HepG2 (cell line): ENCODE results near the gene TUT1. TPM values are rescaled to one million over a fixed set of nuclear protein-coding genes. Genes with fewer than 3 reads are reported as not detected.

ENCODE experiments used
- AKAP8 ChIP-seq: sonication (generic); formaldehyde crosslinking; IDR thresholded peaks from 2 replicates; pipeline ENCODE4 v1.5.1; 2020; ENCODE audit warnings: mild to moderate bottlenecking, missing genetic modification reagents
- CHCHD3 ChIP-seq: sonication (generic); formaldehyde crosslinking; IDR thresholded peaks from 2 replicates; pipeline ENCODE4 v1.8.0; 2022; ENCODE audit warnings: mild to moderate bottlenecking, missing genetic modification reagents, moderate library complexity
- MTA1 ChIP-seq: sonication (generic); formaldehyde crosslinking; IDR thresholded peaks from 2 replicates; pipeline ENCODE4 v1.4.0; 2020; ENCODE audit warnings: missing genetic modification reagents, mild to moderate bottlenecking, borderline replicate concordance
- NCOA2 ChIP-seq: sonication (generic); formaldehyde crosslinking; IDR thresholded peaks from 2 replicates; pipeline ENCODE4 v1.8.0; 2022; ENCODE audit warnings: inconsistent platforms
- NR2F6 ChIP-seq, 2 experiments: IDR thresholded peaks; 2 replicates each; pipeline ENCODE4 v1.6.1; 2016; ENCODE audit warnings: antibody characterized with exemption in 1 of 2, mild to moderate bottlenecking in 1 of 2
- SCMH1 ChIP-seq: sonication (generic); formaldehyde crosslinking; IDR thresholded peaks from 2 replicates; pipeline ENCODE4 v1.9.0; 2021; ENCODE audit warnings: missing genetic modification reagents, mild to moderate bottlenecking, borderline replicate concordance
- SOX5 ChIP-seq: IDR thresholded peaks from 2 replicates; pipeline ENCODE4 v1.6.1; 2016; ENCODE audit warnings: borderline replicate concordance
- ZNF430 ChIP-seq: sonication (generic); formaldehyde crosslinking; IDR thresholded peaks from 2 replicates; pipeline ENCODE4 v1.9.0; 2021; ENCODE audit warnings: mild to moderate bottlenecking, missing genetic modification reagents
- ZNF766 ChIP-seq: sonication (generic); formaldehyde crosslinking; IDR thresholded peaks from 2 replicates; pipeline ENCODE4 v1.5.0; 2020; ENCODE audit warnings: missing genetic modification reagents, borderline replicate concordance
- ZNF775 ChIP-seq: sonication (generic); formaldehyde crosslinking; IDR thresholded peaks from 2 replicates; pipeline ENCODE4 v1.4.0; 2020; ENCODE audit warnings: missing genetic modification reagents, mild to moderate bottlenecking, moderate library complexity, borderline replicate concordance
- polyA plus RNA-seq, 8 experiments: library from polyadenylated mRNA; depleted of rRNA in 3 of 8; stranded (reverse) in 7 of 8; unstranded in 1 of 8; fragments of >200 nt; fragmentation: Illumina TruSeq in 4 of 8; extraction: Trizol in 4 of 8; gene quantifications; 2 replicates each; pipeline versions ENCODE4 v1.2.1 to v1.2.3, GENCODE V29; 2011 to 2016; ENCODE audit warnings: low read depth in 4 of 8, missing spikeins in 1 of 8, mixed read lengths in 1 of 8; ENCODE audit not compliant: insufficient read depth in 1 of 8
- total RNA-seq, 5 experiments: library from RNA; depleted of rRNA; stranded (reverse); fragments of >200 nt; fragmentation: Illumina TruSeq; extraction: Trizol; gene quantifications; 2 replicates each; pipeline ENCODE4 v1.2.3, GENCODE V29; 2016; ENCODE audit warnings: low read depth in 1 of 5
- TF ChIP-seq, protein P1 (sequence below): sonication (generic); formaldehyde crosslinking; conservative IDR thresholded peaks from 2 replicates; pipeline ENCODE4 v1.4.0; 2020; ENCODE audit warnings: mild to moderate bottlenecking, missing genetic modification reagents, moderate library complexity
- TF ChIP-seq, protein P2 (sequence below): fragments of 450-650 bp; IDR thresholded peaks from 2 replicates; pipeline ENCODE4 v1.6.1; 2017
- TF ChIP-seq, protein P3 (sequence below): fragments of 450-650 bp; IDR thresholded peaks from 2 replicates; pipeline ENCODE4 v1.6.1; 2017; ENCODE audit warnings: mild to moderate bottlenecking
- TF ChIP-seq, protein P4 (sequence below): sonication (generic); IDR thresholded peaks from 2 replicates; pipeline ENCODE4 v1.6.1; 2016; ENCODE audit warnings: low read depth, borderline replicate concordance
- TF ChIP-seq, protein P5 (sequence below): sonication (generic); formaldehyde crosslinking; IDR thresholded peaks from 2 replicates; pipeline ENCODE4 v1.4.0; 2020; ENCODE audit warnings: mild to moderate bottlenecking, low read depth, missing genetic modification reagents
- TF ChIP-seq, protein P6 (sequence below): IDR thresholded peaks from 2 replicates; pipeline ENCODE4 v1.6.1; 2016; ENCODE audit warnings: missing compliant biosample characterization, missing genetic modification reagents, borderline replicate concordance

The TUT1 gene
- total and polyA plus RNA-seq, 2 of the 13 experiments (the other 11 are each of a cell fraction or from before 2014, with no cell fraction given), result 9.7 to 14.3 TPM

DNA sequence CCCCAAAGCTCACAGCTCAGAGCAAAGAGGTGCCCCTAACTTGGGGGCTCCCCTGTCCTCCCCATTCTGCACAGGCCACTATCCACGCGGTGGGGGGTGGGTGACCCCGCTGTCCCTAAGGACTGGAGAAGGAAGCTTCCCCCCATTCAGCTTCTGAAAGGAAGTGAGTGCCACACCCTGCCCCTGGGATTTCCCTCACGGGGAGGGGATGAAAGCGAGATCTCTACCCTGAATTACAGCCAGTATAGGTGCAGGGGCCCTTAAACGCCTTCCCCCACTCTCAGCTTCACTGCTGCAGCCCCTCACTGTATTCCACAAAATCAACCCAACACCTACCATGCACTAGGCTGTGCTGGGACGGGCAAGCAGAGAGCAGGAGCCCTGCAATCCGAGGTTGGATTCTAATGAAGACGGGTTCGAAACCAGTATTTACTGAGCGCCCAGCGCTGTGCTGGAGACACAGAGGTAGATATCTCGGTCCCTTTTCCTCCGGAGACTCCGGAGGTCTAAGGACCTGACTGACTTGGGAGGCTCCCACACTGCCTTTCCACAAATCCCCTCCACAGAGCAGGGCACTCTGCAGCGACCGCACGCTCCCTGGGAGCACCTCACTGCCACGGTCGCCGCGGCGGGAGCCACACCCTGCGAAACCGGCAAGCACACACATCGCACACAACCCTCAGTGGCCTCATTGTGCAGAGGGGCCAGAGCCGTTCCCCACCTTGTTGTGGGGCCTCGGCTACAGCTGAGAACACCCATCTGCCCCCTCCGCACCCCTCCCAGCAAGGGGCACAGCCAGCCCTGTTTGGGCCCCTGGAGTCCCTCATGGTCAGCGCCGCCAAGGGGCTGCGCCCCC lies 46.5 kb downstream of the TUT1 start (continued):
- TF ChIP-seq, protein P1, sequence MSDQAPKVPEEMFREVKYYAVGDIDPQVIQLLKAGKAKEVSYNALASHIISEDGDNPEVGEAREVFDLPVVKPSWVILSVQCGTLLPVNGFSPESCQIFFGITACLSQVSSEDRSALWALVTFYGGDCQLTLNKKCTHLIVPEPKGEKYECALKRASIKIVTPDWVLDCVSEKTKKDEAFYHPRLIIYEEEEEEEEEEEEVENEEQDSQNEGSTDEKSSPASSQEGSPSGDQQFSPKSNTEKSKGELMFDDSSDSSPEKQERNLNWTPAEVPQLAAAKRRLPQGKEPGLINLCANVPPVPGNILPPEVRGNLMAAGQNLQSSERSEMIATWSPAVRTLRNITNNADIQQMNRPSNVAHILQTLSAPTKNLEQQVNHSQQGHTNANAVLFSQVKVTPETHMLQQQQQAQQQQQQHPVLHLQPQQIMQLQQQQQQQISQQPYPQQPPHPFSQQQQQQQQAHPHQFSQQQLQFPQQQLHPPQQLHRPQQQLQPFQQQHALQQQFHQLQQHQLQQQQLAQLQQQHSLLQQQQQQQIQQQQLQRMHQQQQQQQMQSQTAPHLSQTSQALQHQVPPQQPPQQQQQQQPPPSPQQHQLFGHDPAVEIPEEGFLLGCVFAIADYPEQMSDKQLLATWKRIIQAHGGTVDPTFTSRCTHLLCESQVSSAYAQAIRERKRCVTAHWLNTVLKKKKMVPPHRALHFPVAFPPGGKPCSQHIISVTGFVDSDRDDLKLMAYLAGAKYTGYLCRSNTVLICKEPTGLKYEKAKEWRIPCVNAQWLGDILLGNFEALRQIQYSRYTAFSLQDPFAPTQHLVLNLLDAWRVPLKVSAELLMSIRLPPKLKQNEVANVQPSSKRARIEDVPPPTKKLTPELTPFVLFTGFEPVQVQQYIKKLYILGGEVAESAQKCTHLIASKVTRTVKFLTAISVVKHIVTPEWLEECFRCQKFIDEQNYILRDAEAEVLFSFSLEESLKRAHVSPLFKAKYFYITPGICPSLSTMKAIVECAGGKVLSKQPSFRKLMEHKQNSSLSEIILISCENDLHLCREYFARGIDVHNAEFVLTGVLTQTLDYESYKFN (CRISPR knock-in tag), result no peak
- TF ChIP-seq, protein P2, sequence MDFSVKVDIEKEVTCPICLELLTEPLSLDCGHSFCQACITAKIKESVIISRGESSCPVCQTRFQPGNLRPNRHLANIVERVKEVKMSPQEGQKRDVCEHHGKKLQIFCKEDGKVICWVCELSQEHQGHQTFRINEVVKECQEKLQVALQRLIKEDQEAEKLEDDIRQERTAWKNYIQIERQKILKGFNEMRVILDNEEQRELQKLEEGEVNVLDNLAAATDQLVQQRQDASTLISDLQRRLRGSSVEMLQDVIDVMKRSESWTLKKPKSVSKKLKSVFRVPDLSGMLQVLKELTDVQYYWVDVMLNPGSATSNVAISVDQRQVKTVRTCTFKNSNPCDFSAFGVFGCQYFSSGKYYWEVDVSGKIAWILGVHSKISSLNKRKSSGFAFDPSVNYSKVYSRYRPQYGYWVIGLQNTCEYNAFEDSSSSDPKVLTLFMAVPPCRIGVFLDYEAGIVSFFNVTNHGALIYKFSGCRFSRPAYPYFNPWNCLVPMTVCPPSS, result no peak
- TF ChIP-seq, protein P3, sequence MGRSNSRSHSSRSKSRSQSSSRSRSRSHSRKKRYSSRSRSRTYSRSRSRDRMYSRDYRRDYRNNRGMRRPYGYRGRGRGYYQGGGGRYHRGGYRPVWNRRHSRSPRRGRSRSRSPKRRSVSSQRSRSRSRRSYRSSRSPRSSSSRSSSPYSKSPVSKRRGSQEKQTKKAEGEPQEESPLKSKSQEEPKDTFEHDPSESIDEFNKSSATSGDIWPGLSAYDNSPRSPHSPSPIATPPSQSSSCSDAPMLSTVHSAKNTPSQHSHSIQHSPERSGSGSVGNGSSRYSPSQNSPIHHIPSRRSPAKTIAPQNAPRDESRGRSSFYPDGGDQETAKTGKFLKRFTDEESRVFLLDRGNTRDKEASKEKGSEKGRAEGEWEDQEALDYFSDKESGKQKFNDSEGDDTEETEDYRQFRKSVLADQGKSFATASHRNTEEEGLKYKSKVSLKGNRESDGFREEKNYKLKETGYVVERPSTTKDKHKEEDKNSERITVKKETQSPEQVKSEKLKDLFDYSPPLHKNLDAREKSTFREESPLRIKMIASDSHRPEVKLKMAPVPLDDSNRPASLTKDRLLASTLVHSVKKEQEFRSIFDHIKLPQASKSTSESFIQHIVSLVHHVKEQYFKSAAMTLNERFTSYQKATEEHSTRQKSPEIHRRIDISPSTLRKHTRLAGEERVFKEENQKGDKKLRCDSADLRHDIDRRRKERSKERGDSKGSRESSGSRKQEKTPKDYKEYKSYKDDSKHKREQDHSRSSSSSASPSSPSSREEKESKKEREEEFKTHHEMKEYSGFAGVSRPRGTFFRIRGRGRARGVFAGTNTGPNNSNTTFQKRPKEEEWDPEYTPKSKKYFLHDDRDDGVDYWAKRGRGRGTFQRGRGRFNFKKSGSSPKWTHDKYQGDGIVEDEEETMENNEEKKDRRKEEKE, result no peak
- TF ChIP-seq SOX5 (no peak), ZNF430 (CRISPR knock-in tag) (0 out of 2 replicates have a peak, but pooled peaks have one; percentile 11), AKAP8 (CRISPR knock-in tag) (0 out of 2 replicates have a peak, but pooled peaks have one; percentile 10), MTA1 (no peak), NR2F6 (IDR thresholded peaks at IDR 0.05) (no peak), NR2F6 (CRISPR knock-in tag; IDR thresholded peaks at IDR 0.05) (no peak), ZNF766 (CRISPR knock-in tag) (no peak), ZNF775 (CRISPR knock-in tag) (no peak), NCOA2 (CRISPR knock-in tag) (no peak), CHCHD3 (no peak), SCMH1 (CRISPR knock-in tag) (no peak)
- TF ChIP-seq, protein P4, sequence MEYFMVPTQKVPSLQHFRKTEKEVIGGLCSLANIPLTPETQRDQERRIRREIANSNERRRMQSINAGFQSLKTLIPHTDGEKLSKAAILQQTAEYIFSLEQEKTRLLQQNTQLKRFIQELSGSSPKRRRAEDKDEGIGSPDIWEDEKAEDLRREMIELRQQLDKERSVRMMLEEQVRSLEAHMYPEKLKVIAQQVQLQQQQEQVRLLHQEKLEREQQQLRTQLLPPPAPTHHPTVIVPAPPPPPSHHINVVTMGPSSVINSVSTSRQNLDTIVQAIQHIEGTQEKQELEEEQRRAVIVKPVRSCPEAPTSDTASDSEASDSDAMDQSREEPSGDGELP, result peak; percentile 4; the same call in 1 of the 2 replicates
- TF ChIP-seq, protein P5, sequence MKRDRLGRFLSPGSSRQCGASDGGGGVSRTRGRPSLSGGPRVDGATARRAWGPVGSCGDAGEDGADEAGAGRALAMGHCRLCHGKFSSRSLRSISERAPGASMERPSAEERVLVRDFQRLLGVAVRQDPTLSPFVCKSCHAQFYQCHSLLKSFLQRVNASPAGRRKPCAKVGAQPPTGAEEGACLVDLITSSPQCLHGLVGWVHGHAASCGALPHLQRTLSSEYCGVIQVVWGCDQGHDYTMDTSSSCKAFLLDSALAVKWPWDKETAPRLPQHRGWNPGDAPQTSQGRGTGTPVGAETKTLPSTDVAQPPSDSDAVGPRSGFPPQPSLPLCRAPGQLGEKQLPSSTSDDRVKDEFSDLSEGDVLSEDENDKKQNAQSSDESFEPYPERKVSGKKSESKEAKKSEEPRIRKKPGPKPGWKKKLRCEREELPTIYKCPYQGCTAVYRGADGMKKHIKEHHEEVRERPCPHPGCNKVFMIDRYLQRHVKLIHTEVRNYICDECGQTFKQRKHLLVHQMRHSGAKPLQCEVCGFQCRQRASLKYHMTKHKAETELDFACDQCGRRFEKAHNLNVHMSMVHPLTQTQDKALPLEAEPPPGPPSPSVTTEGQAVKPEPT (CRISPR knock-in tag), result no peak
- TF ChIP-seq, protein P6, sequence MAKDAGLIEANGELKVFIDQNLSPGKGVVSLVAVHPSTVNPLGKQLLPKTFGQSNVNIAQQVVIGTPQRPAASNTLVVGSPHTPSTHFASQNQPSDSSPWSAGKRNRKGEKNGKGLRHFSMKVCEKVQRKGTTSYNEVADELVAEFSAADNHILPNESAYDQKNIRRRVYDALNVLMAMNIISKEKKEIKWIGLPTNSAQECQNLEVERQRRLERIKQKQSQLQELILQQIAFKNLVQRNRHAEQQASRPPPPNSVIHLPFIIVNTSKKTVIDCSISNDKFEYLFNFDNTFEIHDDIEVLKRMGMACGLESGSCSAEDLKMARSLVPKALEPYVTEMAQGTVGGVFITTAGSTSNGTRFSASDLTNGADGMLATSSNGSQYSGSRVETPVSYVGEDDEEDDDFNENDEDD (CRISPR knock-in tag), result no peak
